Measurements from ENCODE around the gene AOPEP.
"Not testable (repeated sequence)": the region's sequence is repeated elsewhere in the genome, so short reads cannot be mapped to it uniquely, and the experiment has no call there.

AOPEP gene

GRCh38 chr9:94941211-94941875 lies 214.8 kb downstream of the AOPEP start:
- DNase-seq = peak; percentile 3 to 27

GRCh38 chr9:94944626-94945025 lies 218.1 kb downstream of the AOPEP start:
- no peak for DNase-seq

GRCh38 chr9:94945197-94946144 lies 219.0 kb downstream of the AOPEP start:
- peak in 1 of 2 donors; percentile 18 for DNase-seq

- no peak for DNase-seq
Measured at GRCh38 chr9:94946256-94946655, 219.8 kb downstream of the AOPEP start.

GRCh38 chr9:94948567-94949235 lies 222.2 kb downstream of the AOPEP start:
- DNase-seq = no peak

GRCh38 chr9:94949370-94949769 lies 222.9 kb downstream of the AOPEP start:
- DNase-seq = no peak

GRCh38 chr9:94950040-94950578 lies 223.6 kb downstream of the AOPEP start:
- no peak for DNase-seq

GRCh38 chr9:94950579-94951323 lies 224.3 kb downstream of the AOPEP start:
- no peak for DNase-seq

GRCh38 chr9:94951324-94952135 lies 225.0 kb downstream of the AOPEP start:
- DNase-seq = no peak

GRCh38 chr9:94952565-94953373 lies 226.3 kb downstream of the AOPEP start:
- DNase-seq = no peak

- DNase-seq = no peak
Measured at GRCh38 chr9:94956731-94957130, 230.2 kb downstream of the AOPEP start.

- DNase-seq = no peak
Measured at GRCh38 chr9:94960964-94961363, 234.5 kb downstream of the AOPEP start.

GRCh38 chr9:94961870-94962269 lies 235.4 kb downstream of the AOPEP start:
- no peak for DNase-seq

- DNase-seq = not testable (repeated sequence)
Measured at GRCh38 chr9:94965631-94966030, 239.1 kb downstream of the AOPEP start.

GRCh38 chr9:94966046-94966445 lies 239.5 kb downstream of the AOPEP start:
- DNase-seq = not testable (repeated sequence)

GRCh38 chr9:94967482-94967881 lies 241.0 kb downstream of the AOPEP start:
- DNase-seq = no peak

- DNase-seq = no peak
Measured at GRCh38 chr9:94971378-94972131, 245.1 kb downstream of the AOPEP start.

- no peak for DNase-seq
Measured at GRCh38 chr9:94973451-94973941, 247.0 kb downstream of the AOPEP start.

GRCh38 chr9:94974154-94974879 lies 247.8 kb downstream of the AOPEP start:
- no peak for DNase-seq

All from inflammatory macrophage treated with lipopolysaccharide for 1 hour (primary cell).